Uterus (tissue), 2 donors: Measurements from ENCODE around the gene KBTBD6.
"Not testable (repeated sequence)": the region's sequence is repeated elsewhere in the genome, so short reads cannot be mapped to it uniquely, and the experiment has no call there.

Experiments
- CTCF ChIP-seq, 4 experiments: fragments of 200-600 bp in 2 of 4; fragments of 450-650 bp in 2 of 4; sonication (generic) in 2 of 4; IDR thresholded peaks; one replicate each; pipeline ENCODE4 v1.5.1; 2016 to 2019; ENCODE audit warnings: antibody characterized with exemption in 4 of 4, mild to moderate bottlenecking in 2 of 4, moderate library complexity in 1 of 4
- POLR2A ChIP-seq, 2 donors: fragments of 450-650 bp; IDR thresholded peaks; one replicate each; pipeline ENCODE4 v1.6.1; 2016; ENCODE audit warnings: antibody characterized with exemption in 2 of 2, mild to moderate bottlenecking in 1 of 2, moderate library complexity in 1 of 2

- not testable (repeated sequence) for TF ChIP-seq CTCF, POLR2A (IDR thresholded peaks at IDR 0.05)
Measured at GRCh38 chr13:41095681-41096080, 36.9 kb downstream of the KBTBD6 start.
